Subcutaneous abdominal adipose tissue (tissue), 5 donors: Measurements from ENCODE around the gene FBLN1.

ENCODE experiments used
- H3K27ac ChIP-seq: one replicate; pipeline ENCODE4 v1.7.0; 2013; ENCODE audit warnings: low read depth, mild to moderate bottlenecking, inconsistent platforms, low read length, moderate library complexity
- H3K27me3 ChIP-seq, 5 donors: one replicate each; pipeline ENCODE4 v1.7.0; 2013; ENCODE audit warnings: low read length in 5 of 5, inconsistent platforms in 1 of 5; ENCODE audit not compliant: control insufficient read depth in 5 of 5, insufficient read depth in 4 of 5
- H3K36me3 ChIP-seq, 5 donors: one replicate each; pipeline ENCODE4 v1.7.0; 2013; ENCODE audit warnings: low read length in 5 of 5; ENCODE audit not compliant: control insufficient read depth in 5 of 5, insufficient read depth in 5 of 5
- H3K4me1 ChIP-seq, 5 donors: one replicate each; pipeline ENCODE4 v1.7.0; 2013; ENCODE audit warnings: low read length in 5 of 5, mild to moderate bottlenecking in 3 of 5, moderate library complexity in 1 of 5; ENCODE audit not compliant: control insufficient read depth in 5 of 5, insufficient read depth in 5 of 5
- H3K4me3 ChIP-seq, 5 donors: one replicate each; pipeline ENCODE4 v1.7.0; 2013; ENCODE audit warnings: low read length in 5 of 5, low read depth in 1 of 5
- H3K9ac ChIP-seq, 5 donors: one replicate each; pipeline ENCODE4 v1.7.0; 2013; ENCODE audit warnings: low read length in 5 of 5, mild to moderate bottlenecking in 4 of 5, moderate library complexity in 3 of 5
- H3K9me3 ChIP-seq, 5 donors: one replicate each; pipeline ENCODE4 v1.7.0; 2013; ENCODE audit warnings: low read length in 5 of 5; ENCODE audit not compliant: control insufficient read depth in 5 of 5
- donor health status: healthy.
- donor health status: healthy.
- donor health status: healthy.
- donor health status: healthy.
- donor health status: healthy.

Gene FBLN1

GRCh38 chr22:45502215-45503049 lies at the start of gene FBLN1:
FBLN1 (plus strand) TSS chr22:45502883; CDS start chr22:45502986, 103 bp downstream.
- Histone ChIP-seq H3K9ac (peak within 1 kb of the TSS in 4 of 5 donors; percentile 11 to 70 (median 42)), H3K9me3 (no peaks in the 10 kb centered on the region), H3K4me3 (peak within 1 kb of the TSS; percentile 42 to 68 (median 64)), H3K27me3 (peaks cover 22 to 49% (median 39%) of the 10 kb centered on the region in 5 donors), H3K4me1 (peaks cover 0 to 27% (median 20%) of the 10 kb centered on the region in 5 donors), H3K36me3 (no peaks in the 10 kb centered on the region), H3K27ac (peak within 1 kb of the TSS; percentile 16)

GRCh38 chr22:45453764-45454163 lies 48.9 kb upstream of the FBLN1 start:
- no peak overlapping the region for H3K9ac ChIP-seq
- no peak overlapping the region for H3K27ac ChIP-seq

GRCh38 chr22:45454275-45454674 lies 48.4 kb upstream of the FBLN1 start:
- H3K27me3 ChIP-seq = peaks cover 0 to 13% (median 3%) of the 10 kb centered on the region in 5 donors
- no peak overlapping the region for H3K4me3 ChIP-seq
- no peaks in the 10 kb centered on the region for H3K9me3 ChIP-seq
- no peak overlapping the region for H3K9ac ChIP-seq
- no peak overlapping the region for H3K27ac ChIP-seq
- H3K4me1 ChIP-seq = peaks cover 3 to 29% (median 23%) of the 10 kb centered on the region in 5 donors
- no peaks in the 10 kb centered on the region for H3K36me3 ChIP-seq

More at GRCh38 chr22:45453764-45454163, 48.9 kb upstream of the FBLN1 start:
- Histone ChIP-seq H3K4me1 (peaks cover 3 to 29% (median 23%) of the 10 kb centered on the region in 5 donors), H3K36me3 (no peaks in the 10 kb centered on the region), H3K4me3 (no peak overlapping the region), H3K27me3 (peaks cover 0 to 12% (median 0%) of the 10 kb centered on the region in 5 donors), H3K9me3 (no peaks in the 10 kb centered on the region)

GRCh38 chr22:45455212-45455611 lies 47.5 kb upstream of the FBLN1 start:
- Histone ChIP-seq H3K4me1 (peaks cover 3 to 27% (median 21%) of the 10 kb centered on the region in 5 donors), H3K9me3 (no peaks in the 10 kb centered on the region), H3K27ac (no peak overlapping the region), H3K27me3 (peaks cover 0 to 17% (median 6%) of the 10 kb centered on the region in 5 donors), H3K9ac (no peak overlapping the region), H3K36me3 (no peaks in the 10 kb centered on the region), H3K4me3 (no peak overlapping the region)

GRCh38 chr22:45455621-45456020 lies 47.1 kb upstream of the FBLN1 start:
- no peaks in the 10 kb centered on the region for H3K36me3 ChIP-seq
- H3K4me1 ChIP-seq = peaks cover 3 to 23% (median 17%) of the 10 kb centered on the region in 5 donors
- H3K27me3 ChIP-seq = peaks cover 0 to 17% (median 6%) of the 10 kb centered on the region in 5 donors
- H3K4me3 ChIP-seq = no peak overlapping the region
- no peak overlapping the region for H3K27ac ChIP-seq
- H3K9ac ChIP-seq = no peak overlapping the region
- H3K9me3 ChIP-seq = no peaks in the 10 kb centered on the region

GRCh38 chr22:45456811-45457210 lies 45.9 kb upstream of the FBLN1 start:
- Histone ChIP-seq H3K27me3 (peaks cover 0 to 17% (median 6%) of the 10 kb centered on the region in 5 donors), H3K9ac (no peak overlapping the region), H3K27ac (no peak overlapping the region), H3K4me3 (no peak overlapping the region), H3K9me3 (no peaks in the 10 kb centered on the region), H3K36me3 (no peaks in the 10 kb centered on the region), H3K4me1 (peaks cover 0 to 13% (median 10%) of the 10 kb centered on the region in 5 donors)

GRCh38 chr22:45458532-45458931 lies 44.2 kb upstream of the FBLN1 start:
- H3K9me3 ChIP-seq = no peaks in the 10 kb centered on the region
- no peak overlapping the region for H3K9ac ChIP-seq
- no peaks in the 10 kb centered on the region for H3K36me3 ChIP-seq
- H3K4me1 ChIP-seq = peaks cover 0 to 3% (median 0%) of the 10 kb centered on the region in 5 donors
- no peak overlapping the region for H3K4me3 ChIP-seq
- peaks cover 0 to 19% (median 6%) of the 10 kb centered on the region in 5 donors for H3K27me3 ChIP-seq
- H3K27ac ChIP-seq = no peak overlapping the region

- no peak overlapping the region for H3K9ac ChIP-seq
- H3K9me3 ChIP-seq = no peaks in the 10 kb centered on the region
- no peak overlapping the region for H3K27ac ChIP-seq
- H3K4me3 ChIP-seq = no peak overlapping the region
- peaks cover 0 to 18% (median 6%) of the 10 kb centered on the region in 5 donors for H3K27me3 ChIP-seq
- no peaks in the 10 kb centered on the region for H3K36me3 ChIP-seq
- H3K4me1 ChIP-seq = peaks cover 0 to 3% (median 0%) of the 10 kb centered on the region in 5 donors
These were observed 43.4 kb upstream of the FBLN1 start for GRCh38 chr22:45459235-45459634.

GRCh38 chr22:45460288-45461109 lies 42.2 kb upstream of the FBLN1 start:
- Histone ChIP-seq H3K9ac (no peak overlapping the region), H3K9me3 (no peaks in the 10 kb centered on the region), H3K4me3 (no peak overlapping the region), H3K27me3 (peaks cover 0 to 13% (median 6%) of the 10 kb centered on the region in 5 donors), H3K36me3 (no peaks in the 10 kb centered on the region), H3K4me1 (peaks cover 0 to 3% (median 0%) of the 10 kb centered on the region in 5 donors), H3K27ac (no peak overlapping the region)
